OCI-LY3 (cell line): ENCODE data around the gene ATXN7L2.

Experiments used
- EZH2phosphoT487 ChIP-seq: fragments of 200-600 bp; shearing (Covaris generic); IDR thresholded peaks from 2 replicates; pipeline ENCODE4 v1.6.1; 2018; ENCODE audit warnings: antibody characterized with exemption, mixed run types, low read depth
- TF ChIP-seq, protein P1 (sequence below): fragments of 200-600, 300-600 bp; sonication (generic); IDR thresholded peaks from 2 replicates; pipeline ENCODE4 v1.5.1; 2014; ENCODE audit warnings: antibody characterized with exemption, low read length, low read depth

DNA sequence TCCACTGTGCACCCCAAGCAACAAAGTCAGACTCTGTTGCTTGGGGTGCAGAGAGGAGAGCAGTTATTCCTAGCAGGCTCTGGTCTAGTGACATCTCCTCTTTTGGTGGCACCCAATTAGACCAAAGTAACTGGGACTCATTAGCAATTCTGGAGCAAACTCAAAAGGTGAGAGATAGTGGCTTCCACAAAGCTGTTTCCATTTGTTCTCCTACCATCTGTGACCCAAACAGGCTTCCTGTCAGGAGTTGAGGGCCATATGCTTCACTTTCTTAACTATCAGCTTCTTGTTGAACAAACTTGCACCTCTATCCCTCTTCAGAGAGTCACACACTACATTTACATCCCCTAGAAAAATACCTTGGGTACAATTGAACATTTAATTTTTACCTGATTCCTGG is 1.5 kb upstream of the ATXN7L2 start:
- TF ChIP-seq, protein P1, sequence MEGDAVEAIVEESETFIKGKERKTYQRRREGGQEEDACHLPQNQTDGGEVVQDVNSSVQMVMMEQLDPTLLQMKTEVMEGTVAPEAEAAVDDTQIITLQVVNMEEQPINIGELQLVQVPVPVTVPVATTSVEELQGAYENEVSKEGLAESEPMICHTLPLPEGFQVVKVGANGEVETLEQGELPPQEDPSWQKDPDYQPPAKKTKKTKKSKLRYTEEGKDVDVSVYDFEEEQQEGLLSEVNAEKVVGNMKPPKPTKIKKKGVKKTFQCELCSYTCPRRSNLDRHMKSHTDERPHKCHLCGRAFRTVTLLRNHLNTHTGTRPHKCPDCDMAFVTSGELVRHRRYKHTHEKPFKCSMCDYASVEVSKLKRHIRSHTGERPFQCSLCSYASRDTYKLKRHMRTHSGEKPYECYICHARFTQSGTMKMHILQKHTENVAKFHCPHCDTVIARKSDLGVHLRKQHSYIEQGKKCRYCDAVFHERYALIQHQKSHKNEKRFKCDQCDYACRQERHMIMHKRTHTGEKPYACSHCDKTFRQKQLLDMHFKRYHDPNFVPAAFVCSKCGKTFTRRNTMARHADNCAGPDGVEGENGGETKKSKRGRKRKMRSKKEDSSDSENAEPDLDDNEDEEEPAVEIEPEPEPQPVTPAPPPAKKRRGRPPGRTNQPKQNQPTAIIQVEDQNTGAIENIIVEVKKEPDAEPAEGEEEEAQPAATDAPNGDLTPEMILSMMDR = no peak
- no peak for TF ChIP-seq EZH2phosphoT487
